HepG2 (cell line): ENCODE measurements around the gene BCAN. TPM values are rescaled to one million over a fixed set of nuclear protein-coding genes. Genes with fewer than 3 reads are reported as not detected.

Experiments
- CBX5 ChIP-seq: sonication (generic); formaldehyde crosslinking; IDR thresholded peaks from 2 replicates; pipeline ENCODE4 v1.4.0; 2020; ENCODE audit warnings: missing genetic modification reagents, borderline replicate concordance
- CC2D1A ChIP-seq: sonication (generic); formaldehyde crosslinking; IDR thresholded peaks from 2 replicates; pipeline ENCODE4 v1.8.1; 2023; ENCODE audit warnings: mild to moderate bottlenecking, missing genetic modification reagents
- IKZF4 ChIP-seq: sonication (generic); formaldehyde crosslinking; IDR thresholded peaks from 2 replicates; pipeline ENCODE4 v1.5.1; 2020; ENCODE audit warnings: borderline replicate concordance, mild to moderate bottlenecking, low read depth, missing genetic modification reagents; ENCODE audit errors: not compliant biosample characterization
- TBP ChIP-seq: sonication (generic); formaldehyde crosslinking; IDR thresholded peaks from 2 replicates; pipeline ENCODE4 v1.5.0; 2020; ENCODE audit warnings: missing genetic modification reagents
- TEAD3 ChIP-seq: optimal IDR thresholded peaks from 2 replicates; pipeline ENCODE3; 2016; ENCODE audit warnings: borderline replicate concordance
- ZNF10 ChIP-seq: sonication (generic); formaldehyde crosslinking; IDR thresholded peaks from 2 replicates; pipeline ENCODE4 v1.4.0; 2020; ENCODE audit warnings: mild to moderate bottlenecking, low read depth, missing genetic modification reagents, borderline replicate concordance
- ZNF501 ChIP-seq: sonication (generic); formaldehyde crosslinking; IDR thresholded peaks from 2 replicates; pipeline ENCODE4 v1.5.1; 2020; ENCODE audit warnings: mild to moderate bottlenecking, moderate library complexity, missing genetic modification reagents
- ZNF572 ChIP-seq: sonication (generic); formaldehyde crosslinking; IDR thresholded peaks from 2 replicates; pipeline ENCODE4 v1.5.1; 2020; ENCODE audit warnings: mild to moderate bottlenecking, missing genetic modification reagents
- polyA plus RNA-seq, 8 experiments: library from polyadenylated mRNA; depleted of rRNA in 3 of 8; stranded (reverse) in 7 of 8; unstranded in 1 of 8; fragments of >200 nt; fragmentation: Illumina TruSeq in 4 of 8; extraction: Trizol in 4 of 8; gene quantifications; 2 replicates each; pipeline versions ENCODE4 v1.2.1 to v1.2.3, GENCODE V29; 2011 to 2016; ENCODE audit warnings: low read depth in 4 of 8, missing spikeins in 1 of 8, mixed read lengths in 1 of 8; ENCODE audit not compliant: insufficient read depth in 1 of 8
- total RNA-seq, 5 experiments: library from RNA; depleted of rRNA; stranded (reverse); fragments of >200 nt; fragmentation: Illumina TruSeq; extraction: Trizol; gene quantifications; 2 replicates each; pipeline ENCODE4 v1.2.3, GENCODE V29; 2016; ENCODE audit warnings: low read depth in 1 of 5
- TF ChIP-seq, protein P1 (sequence below): IDR thresholded peaks from 2 replicates; pipeline ENCODE4 v1.6.1; 2016; ENCODE audit warnings: missing compliant biosample characterization, missing genetic modification reagents, borderline replicate concordance
- TF ChIP-seq, protein P2 (sequence below): sonication (generic); formaldehyde crosslinking; IDR thresholded peaks from 2 replicates; pipeline ENCODE4 v1.4.0; 2020; ENCODE audit warnings: missing genetic modification reagents, borderline replicate concordance
- TF ChIP-seq, protein P3 (sequence below): sonication (generic); formaldehyde crosslinking; IDR thresholded peaks from 2 replicates; pipeline ENCODE4 v1.5.0; 2020; ENCODE audit warnings: missing genetic modification reagents
- TF ChIP-seq, protein P4 (sequence below): sonication (generic); formaldehyde crosslinking; IDR thresholded peaks from 2 replicates; pipeline ENCODE4 v1.9.0; 2021; ENCODE audit warnings: missing genetic modification reagents, borderline replicate concordance
- TF ChIP-seq, protein P5 (sequence below): sonication (generic); formaldehyde crosslinking; IDR thresholded peaks from 2 replicates; pipeline ENCODE4 v1.5.0; 2020; ENCODE audit warnings: missing genetic modification reagents
- TF ChIP-seq, protein P6 (sequence below): fragments of 450-650 bp; IDR thresholded peaks from 2 replicates; pipeline ENCODE4 v1.6.1; 2016

Gene BCAN
- total and polyA plus RNA-seq, 2 of the 13 experiments (the other 11 are each of a cell fraction or from before 2014, with no cell fraction given), result not detected

DNA sequence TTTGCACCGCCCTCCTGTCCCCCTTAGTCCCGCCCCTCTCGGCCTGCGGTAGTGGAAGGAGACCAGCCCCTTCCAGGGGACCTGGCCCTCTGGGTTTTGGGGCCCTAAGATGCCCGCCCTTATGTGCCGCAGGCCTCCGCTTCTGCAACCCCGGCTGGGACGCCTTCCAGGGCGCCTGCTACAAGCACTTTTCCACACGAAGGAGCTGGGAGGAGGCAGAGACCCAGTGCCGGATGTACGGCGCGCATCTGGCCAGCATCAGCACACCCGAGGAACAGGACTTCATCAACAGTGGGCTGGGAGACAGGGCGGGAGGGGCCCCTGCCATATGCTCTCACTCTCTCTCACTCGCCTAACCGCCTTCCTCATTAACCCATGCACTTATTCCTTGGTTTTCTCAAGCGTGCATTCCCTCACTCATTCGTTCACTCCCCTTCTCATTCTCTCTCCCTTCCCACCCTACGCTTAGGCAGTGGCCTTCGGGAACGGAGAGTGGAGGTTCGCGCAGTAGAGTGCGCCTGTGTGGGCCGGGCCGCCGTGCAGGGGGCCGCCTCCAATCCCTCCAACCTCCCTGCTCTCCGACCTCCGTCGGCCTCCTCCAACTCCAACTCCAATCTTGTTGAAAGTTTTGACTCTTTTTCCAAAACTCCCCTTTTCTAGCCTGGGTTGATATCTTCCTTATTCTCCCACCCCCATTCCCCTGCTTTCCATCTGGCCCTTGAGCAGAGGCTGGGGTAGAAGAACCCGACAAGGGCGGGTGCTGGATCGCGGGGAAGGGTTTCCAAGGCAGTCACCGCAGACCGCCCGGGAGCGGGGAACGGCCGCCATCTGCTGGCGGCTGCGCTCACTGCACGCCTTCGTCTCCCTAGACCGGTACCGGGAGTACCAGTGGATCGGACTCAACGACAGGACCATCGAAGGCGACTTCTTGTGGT, 15.2 kb downstream of the BCAN start (continued):
- TF ChIP-seq, protein P1, sequence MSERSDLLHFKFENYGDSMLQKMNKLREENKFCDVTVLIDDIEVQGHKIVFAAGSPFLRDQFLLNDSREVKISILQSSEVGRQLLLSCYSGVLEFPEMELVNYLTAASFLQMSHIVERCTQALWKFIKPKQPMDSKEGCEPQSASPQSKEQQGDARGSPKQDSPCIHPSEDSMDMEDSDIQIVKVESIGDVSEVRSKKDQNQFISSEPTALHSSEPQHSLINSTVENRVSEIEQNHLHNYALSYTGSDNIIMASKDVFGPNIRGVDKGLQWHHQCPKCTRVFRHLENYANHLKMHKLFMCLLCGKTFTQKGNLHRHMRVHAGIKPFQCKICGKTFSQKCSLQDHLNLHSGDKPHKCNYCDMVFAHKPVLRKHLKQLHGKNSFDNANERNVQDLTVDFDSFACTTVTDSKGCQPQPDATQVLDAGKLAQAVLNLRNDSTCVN (CRISPR knock-in tag), result no peak; the same call in 1 of the 2 replicates
- TF ChIP-seq ZNF572 (CRISPR knock-in tag) (no peak), ZNF501 (CRISPR knock-in tag) (no peak), CBX5 (CRISPR knock-in tag) (no peak), CC2D1A (CRISPR knock-in tag) (no peak), TBP (no peak), TEAD3 (CRISPR knock-in tag) (no peak), IKZF4 (CRISPR knock-in tag) (no peak), ZNF10 (CRISPR knock-in tag) (no peak)
- TF ChIP-seq, protein P2, sequence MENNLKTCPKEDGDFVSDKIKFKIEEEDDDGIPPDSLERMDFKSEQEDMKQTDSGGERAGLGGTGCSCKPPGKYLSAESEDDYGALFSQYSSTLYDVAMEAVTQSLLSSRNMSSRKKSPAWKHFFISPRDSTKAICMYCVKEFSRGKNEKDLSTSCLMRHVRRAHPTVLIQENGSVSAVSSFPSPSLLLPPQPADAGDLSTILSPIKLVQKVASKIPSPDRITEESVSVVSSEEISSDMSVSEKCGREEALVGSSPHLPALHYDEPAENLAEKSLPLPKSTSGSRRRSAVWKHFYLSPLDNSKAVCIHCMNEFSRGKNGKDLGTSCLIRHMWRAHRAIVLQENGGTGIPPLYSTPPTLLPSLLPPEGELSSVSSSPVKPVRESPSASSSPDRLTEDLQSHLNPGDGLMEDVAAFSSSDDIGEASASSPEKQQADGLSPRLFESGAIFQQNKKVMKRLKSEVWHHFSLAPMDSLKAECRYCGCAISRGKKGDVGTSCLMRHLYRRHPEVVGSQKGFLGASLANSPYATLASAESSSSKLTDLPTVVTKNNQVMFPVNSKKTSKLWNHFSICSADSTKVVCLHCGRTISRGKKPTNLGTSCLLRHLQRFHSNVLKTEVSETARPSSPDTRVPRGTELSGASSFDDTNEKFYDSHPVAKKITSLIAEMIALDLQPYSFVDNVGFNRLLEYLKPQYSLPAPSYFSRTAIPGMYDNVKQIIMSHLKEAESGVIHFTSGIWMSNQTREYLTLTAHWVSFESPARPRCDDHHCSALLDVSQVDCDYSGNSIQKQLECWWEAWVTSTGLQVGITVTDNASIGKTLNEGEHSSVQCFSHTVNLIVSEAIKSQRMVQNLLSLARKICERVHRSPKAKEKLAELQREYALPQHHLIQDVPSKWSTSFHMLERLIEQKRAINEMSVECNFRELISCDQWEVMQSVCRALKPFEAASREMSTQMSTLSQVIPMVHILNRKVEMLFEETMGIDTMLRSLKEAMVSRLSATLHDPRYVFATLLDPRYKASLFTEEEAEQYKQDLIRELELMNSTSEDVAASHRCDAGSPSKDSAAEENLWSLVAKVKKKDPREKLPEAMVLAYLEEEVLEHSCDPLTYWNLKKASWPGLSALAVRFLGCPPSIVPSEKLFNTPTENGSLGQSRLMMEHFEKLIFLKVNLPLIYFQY (CRISPR knock-in tag), result peak; percentile 83; the same call in 1 of the 2 replicates
- TF ChIP-seq, protein P3, sequence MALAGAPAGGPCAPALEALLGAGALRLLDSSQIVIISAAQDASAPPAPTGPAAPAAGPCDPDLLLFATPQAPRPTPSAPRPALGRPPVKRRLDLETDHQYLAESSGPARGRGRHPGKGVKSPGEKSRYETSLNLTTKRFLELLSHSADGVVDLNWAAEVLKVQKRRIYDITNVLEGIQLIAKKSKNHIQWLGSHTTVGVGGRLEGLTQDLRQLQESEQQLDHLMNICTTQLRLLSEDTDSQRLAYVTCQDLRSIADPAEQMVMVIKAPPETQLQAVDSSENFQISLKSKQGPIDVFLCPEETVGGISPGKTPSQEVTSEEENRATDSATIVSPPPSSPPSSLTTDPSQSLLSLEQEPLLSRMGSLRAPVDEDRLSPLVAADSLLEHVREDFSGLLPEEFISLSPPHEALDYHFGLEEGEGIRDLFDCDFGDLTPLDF, result no peak
- TF ChIP-seq, protein P4, sequence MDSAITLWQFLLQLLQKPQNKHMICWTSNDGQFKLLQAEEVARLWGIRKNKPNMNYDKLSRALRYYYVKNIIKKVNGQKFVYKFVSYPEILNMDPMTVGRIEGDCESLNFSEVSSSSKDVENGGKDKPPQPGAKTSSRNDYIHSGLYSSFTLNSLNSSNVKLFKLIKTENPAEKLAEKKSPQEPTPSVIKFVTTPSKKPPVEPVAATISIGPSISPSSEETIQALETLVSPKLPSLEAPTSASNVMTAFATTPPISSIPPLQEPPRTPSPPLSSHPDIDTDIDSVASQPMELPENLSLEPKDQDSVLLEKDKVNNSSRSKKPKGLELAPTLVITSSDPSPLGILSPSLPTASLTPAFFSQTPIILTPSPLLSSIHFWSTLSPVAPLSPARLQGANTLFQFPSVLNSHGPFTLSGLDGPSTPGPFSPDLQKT (CRISPR knock-in tag), result no peak
- TF ChIP-seq, protein P5, sequence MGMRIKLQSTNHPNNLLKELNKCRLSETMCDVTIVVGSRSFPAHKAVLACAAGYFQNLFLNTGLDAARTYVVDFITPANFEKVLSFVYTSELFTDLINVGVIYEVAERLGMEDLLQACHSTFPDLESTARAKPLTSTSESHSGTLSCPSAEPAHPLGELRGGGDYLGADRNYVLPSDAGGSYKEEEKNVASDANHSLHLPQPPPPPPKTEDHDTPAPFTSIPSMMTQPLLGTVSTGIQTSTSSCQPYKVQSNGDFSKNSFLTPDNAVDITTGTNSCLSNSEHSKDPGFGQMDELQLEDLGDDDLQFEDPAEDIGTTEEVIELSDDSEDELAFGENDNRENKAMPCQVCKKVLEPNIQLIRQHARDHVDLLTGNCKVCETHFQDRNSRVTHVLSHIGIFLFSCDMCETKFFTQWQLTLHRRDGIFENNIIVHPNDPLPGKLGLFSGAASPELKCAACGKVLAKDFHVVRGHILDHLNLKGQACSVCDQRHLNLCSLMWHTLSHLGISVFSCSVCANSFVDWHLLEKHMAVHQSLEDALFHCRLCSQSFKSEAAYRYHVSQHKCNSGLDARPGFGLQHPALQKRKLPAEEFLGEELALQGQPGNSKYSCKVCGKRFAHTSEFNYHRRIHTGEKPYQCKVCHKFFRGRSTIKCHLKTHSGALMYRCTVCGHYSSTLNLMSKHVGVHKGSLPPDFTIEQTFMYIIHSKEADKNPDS (CRISPR knock-in tag), result no peak
- TF ChIP-seq, protein P6, sequence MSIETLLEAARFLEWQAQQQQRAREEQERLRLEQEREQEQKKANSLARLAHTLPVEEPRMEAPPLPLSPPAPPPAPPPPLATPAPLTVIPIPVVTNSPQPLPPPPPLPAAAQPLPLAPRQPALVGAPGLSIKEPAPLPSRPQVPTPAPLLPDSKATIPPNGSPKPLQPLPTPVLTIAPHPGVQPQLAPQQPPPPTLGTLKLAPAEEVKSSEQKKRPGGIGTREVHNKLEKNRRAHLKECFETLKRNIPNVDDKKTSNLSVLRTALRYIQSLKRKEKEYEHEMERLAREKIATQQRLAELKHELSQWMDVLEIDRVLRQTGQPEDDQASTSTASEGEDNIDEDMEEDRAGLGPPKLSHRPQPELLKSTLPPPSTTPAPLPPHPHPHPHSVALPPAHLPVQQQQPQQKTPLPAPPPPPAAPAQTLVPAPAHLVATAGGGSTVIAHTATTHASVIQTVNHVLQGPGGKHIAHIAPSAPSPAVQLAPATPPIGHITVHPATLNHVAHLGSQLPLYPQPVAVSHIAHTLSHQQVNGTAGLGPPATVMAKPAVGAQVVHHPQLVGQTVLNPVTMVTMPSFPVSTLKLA, result no peak
